ACHN (cell line): ENCODE measurements around the gene DGUOK.
"Not testable (repeated sequence)": the region's sequence is repeated elsewhere in the genome, so short reads cannot be mapped to it uniquely, and the experiment has no call there.

Source experiments
- DNase-seq: peaks from one replicate; pipeline ENCODE4 v3.0.0-alpha.2; 2015
- in situ Hi-C: cut with HindIII; loops from 2 replicates; pipeline ENCODE4 v1.10.0; 2017; ENCODE audit warnings: low sequenced_read_pairs, low pct_ligation_motif_present, low pct_unique_long_range_greater_than_20kb

Gene DGUOK

DNA sequence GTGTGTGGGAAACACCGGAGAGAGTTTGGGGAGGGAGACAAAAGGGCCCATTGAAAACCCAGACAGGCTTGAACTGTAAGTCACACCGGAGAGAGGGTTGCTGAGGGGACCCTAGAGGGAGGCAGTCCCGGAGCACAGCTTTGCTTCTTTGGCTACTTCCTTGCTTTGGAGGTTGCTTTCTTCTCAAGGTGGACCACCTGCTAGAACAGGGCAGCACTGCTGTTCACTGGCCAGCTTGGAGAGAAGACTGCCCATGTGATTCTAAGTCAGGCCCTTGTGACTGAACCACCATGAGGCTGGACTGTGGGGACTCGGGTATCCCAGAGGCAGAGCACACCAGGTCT is 29.5 kb upstream of the DGUOK start:
- no peak for DNase-seq
- in situ Hi-C loops = no loop called here

DNA sequence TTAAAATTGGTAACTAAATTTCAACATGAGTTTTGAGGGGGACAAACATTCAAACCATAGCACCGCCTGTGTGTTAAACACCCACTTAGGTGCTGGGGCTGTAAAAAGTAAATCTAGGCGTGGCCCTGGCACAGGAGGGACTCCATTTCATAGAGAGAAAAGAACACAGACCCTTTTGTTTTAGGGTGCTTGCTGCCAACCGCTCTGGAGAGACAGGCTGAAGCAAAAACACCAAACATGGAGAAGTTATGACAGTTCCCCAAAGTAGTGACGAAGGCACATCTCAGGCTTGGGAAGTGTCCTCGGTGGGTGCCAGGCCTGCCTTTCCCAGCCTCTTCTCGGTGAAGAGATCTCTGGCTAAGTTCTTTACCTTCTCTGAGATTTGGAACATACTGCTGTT is 28.7 kb upstream of the DGUOK start:
- DNase-seq = no peak
- in situ Hi-C loops = no loop called here

- in situ Hi-C loops = no loop called here
- DNase-seq = no peak
Measured at GRCh38 chr2:73899801-73900336, 26.8 kb upstream of the DGUOK start.

- in situ Hi-C loops = no loop called here
- DNase-seq = no peak
Measured at GRCh38 chr2:73901143-73901542, 25.5 kb upstream of the DGUOK start.

DNA sequence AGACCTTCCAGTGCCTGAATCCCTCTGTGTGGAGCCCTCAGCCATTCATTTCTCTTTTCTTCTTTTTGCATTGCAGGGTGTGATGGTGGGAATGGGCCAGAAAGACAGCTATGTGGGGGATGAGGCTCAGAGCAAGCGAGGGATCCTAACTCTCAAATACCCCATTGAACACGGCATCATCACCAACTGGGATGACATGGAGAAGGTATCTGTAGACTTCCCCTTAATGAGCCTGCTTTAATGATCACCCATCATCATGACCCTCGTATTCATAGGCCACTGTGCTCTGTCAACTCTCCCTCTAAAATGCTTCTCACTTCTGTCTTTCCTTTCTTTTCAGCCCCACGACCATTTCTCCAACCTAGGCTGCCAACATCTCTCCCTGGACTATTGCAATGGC is 24.4 kb upstream of the DGUOK start:
- in situ Hi-C loops = no loop called here
- no peak for DNase-seq

DNA sequence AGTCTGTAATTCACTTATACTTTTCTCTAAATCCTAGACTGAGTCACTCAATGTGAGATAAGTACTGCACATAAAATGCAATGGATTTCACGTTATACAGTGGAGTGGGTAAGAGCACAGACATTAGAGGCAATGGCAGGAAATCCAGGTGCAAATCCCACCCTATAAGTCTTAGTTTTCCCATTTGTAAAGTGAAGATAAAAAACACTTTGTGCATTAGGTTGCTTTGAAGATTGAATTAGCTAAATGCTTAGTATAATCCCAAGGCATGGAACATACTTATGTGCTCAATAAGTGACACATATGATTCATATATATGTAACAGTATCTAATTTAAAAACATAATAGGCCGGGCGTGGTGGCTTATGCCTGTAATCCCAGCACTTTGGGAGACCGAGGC is 23.4 kb upstream of the DGUOK start:
- DNase-seq = no peak
- in situ Hi-C loops = no loop called here

DNA sequence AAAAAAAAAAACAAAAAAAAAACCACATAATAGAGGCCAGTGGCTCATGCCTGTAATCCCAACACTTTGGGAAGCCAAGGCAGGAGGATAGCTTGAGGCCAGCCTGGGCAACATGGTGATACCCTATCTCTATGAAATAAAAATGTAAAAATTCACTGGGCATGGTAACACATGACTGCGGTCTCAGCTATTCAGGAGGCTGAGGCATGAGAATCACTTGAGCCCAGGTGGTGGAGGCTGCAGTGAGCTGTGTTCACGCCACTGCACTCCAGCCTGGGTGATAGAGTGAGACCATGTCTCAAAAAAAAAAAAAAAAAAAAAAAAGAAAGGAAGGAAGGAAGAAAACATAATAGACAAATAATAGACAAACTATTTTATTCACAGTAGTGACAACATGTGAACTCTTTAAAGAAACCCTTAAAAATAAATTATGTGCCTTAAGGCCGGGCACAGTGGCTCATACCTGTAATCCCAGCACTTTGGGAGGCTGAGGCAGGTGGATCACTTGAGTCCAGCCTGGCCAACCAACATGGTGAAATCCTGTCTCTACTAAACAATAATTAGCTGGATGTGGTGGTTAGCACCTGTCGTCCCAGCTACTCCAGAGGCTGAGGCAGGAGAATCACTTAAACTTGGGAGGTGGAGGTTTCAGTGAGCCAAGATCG is 22.6 kb upstream of the DGUOK start:
- in situ Hi-C loops, DNase-seq: not testable (repeated sequence)

DNA sequence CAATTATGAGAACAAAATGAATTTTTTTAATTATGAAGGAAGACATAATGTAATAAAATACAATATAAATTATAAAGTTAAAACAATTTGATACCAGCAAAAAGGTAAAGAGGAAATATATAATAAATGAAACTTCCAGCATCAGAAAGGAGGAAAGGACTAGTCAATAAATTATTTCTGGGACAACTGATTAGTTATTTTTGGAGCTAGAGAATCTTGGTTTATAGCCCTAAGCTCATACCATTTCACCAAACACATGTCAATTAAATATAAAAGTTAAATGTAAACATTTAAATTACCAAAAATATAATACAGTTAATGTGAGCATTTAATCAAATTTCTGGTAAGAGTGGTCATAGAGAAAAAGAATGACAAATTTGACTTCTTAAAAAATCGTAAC is 21.7 kb upstream of the DGUOK start:
- no peak for DNase-seq
- in situ Hi-C loops = no loop called here

- no peak for DNase-seq
- in situ Hi-C loops = no loop called here
Measured at GRCh38 chr2:73906847-73907505, 19.7 kb upstream of the DGUOK start.

GRCh38 chr2:73907840-73908452 is 18.7 kb upstream of the DGUOK start:
- peak; percentile 21 for DNase-seq
- in situ Hi-C loops = no loop called here

- DNase-seq = peak; percentile 91
- in situ Hi-C loops = no loop called here
Measured at GRCh38 chr2:73908689-73909652, 17.7 kb upstream of the DGUOK start.

DNA sequence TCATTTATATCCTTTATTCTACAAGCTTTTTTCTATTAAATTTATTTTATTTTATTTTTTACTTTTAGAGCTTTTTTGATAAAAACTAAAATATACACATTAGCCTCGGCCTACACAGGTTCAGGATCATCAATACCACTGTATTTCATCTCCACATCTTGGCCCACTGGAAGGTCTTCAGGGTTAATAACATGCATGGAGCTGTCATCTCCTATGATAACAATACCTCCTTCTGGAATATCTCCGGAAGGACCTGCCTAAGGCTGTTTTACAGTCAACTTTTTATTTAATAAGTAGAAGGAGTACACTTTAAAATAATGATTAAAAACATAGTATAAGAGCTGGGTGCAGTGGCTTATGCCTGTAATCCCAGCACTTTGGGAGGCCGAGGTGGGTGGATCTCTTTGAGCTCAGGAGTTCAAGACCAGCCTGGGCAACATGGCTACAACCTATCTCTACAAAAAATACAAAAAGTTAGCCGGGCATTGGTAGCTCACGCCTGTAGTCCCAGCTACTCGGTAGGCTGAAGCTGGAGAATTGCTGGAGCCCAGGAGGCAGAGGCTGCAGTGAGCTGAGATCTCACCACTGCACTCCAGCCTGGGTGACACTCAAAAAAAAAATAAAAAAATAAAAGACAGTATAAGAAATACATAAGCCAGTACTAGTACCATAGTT is 15.7 kb upstream of the DGUOK start:
- in situ Hi-C loops = no loop called here
- DNase-seq = no peak

DNA sequence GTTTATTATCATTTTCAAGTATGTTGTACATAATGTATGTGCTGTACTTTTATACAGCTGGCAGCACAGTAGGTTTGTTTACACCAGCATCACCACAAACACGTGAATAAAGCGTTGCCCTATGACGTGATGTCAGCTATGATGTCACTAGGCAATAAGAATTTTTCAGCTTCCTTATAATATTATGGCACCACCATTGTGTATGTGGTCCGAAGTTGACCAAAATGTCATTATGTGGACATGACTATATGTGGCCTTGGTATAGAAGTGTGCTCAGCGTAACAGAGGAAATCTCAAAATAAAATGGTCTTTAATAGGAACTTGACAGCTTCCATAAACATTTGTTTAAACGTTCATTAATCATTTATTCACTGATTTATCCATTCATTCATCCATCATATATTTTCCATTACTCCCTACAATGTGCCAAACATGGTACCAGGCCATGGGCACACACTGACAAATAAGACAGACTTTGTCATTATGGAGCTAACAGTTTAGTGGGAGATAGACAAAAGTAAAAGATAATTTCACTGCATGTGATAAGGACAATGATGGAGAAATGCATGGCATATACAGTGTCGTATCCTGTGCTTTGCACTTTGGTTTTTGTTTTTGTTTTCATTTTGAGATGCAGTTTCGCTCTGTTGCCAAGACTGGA is 15.0 kb upstream of the DGUOK start:
- no peak for DNase-seq
- in situ Hi-C loops = no loop called here

- in situ Hi-C loops = no loop called here
- DNase-seq = no peak
Measured at GRCh38 chr2:73913414-73914054, 13.1 kb upstream of the DGUOK start.

DNA sequence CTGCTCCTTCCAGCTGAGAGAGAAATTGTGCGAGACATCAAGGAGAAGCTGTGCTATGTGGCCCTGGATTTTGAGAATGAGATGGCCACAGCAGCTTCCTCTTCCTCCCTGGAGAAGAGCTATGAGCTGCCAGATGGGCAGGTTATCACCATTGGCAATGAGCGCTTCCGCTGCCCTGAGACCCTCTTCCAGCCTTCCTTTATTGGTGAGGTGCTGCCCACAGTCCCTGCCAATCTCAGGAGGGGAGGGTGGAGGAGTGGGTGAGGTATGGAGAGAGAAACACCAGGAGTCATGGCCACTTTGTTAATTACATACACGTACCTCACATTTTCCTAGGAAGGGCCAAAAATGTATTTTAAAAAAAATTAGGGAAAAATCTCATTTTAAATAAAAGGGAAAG is 12.0 kb upstream of the DGUOK start:
- DNase-seq = no peak
- in situ Hi-C loops = no loop called here

DNA sequence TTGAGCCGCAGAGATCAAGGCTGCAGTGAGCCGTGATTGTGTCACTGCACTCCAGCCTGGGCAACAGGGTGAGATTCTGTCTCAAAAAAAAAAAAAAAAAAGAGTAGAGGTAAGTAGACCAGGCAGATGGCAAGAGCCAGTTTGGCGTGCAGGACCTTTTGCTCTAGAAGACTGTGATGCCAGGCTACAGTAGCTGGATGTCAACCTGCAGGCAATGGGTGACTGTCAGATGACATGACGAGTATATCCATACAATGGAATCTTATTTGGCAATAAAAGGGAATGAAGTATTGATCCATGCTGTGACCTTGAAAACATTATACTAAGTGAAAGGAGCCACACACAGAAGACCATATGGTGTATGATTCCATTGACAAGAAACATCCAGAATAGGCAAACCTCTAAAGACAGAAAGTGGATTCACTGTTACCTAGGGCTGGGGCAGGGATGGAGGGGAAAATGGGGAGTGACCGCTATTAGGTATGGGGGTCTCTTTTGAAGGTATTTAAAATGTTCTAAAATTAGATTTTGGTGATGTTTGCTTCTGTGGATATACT is 11.2 kb upstream of the DGUOK start:
- no peak for DNase-seq
- in situ Hi-C loops = no loop called here

- DNase-seq = no peak
- in situ Hi-C loops = no loop called here
Measured at GRCh38 chr2:73916666-73917065, 10.0 kb upstream of the DGUOK start.
